Neutrophil (primary cell): ENCODE results near the gene PDLIM5.
"Not testable (repeated sequence)": the region's sequence is repeated elsewhere in the genome, so short reads cannot be mapped to it uniquely, and the experiment has no call there.

Experiments used
- H3K27ac ChIP-seq: fragments of 200-600 bp; sonication (generic); 2 replicates; pipeline ENCODE4 v1.5.1; 2016; ENCODE audit warnings: mild to moderate bottlenecking, moderate library complexity
- H3K27me3 ChIP-seq: fragments of 200-600 bp; sonication (generic); 2 replicates; pipeline ENCODE4 v1.6.0; 2016; ENCODE audit warnings: mild to moderate bottlenecking
- H3K36me3 ChIP-seq: fragments of 200-600 bp; sonication (generic); 2 replicates; pipeline ENCODE4 v1.5.1; 2017
- H3K4me1 ChIP-seq, 2 experiments: fragments of 200-600 bp in 1 of 2; sonication (generic) in 1 of 2; 1 replicate in 1 of 2; 2 replicates in 1 of 2; pipeline versions ENCODE4 v1.5.1 to v1.6.1; 2013 to 2016; ENCODE audit warnings: low read depth in 1 of 2, low read length in 1 of 2, mild to moderate bottlenecking in 1 of 2, moderate library complexity in 1 of 2; ENCODE audit not compliant: control insufficient read depth in 1 of 2, insufficient read depth in 1 of 2
- H3K4me3 ChIP-seq, 2 experiments: fragments of 200-600 bp in 1 of 2; sonication (generic) in 1 of 2; 1 replicate in 1 of 2; 2 replicates in 1 of 2; pipeline ENCODE4 v1.5.1; 2013 to 2016; ENCODE audit warnings: low read depth in 1 of 2, low read length in 1 of 2, mild to moderate bottlenecking in 1 of 2, moderate library complexity in 1 of 2
- H3K9me3 ChIP-seq: fragments of 200-600 bp; sonication (generic); 2 replicates; pipeline ENCODE4 v1.5.1; 2016
- CTCF ChIP-seq: fragments of 200-600 bp; sonication (generic); IDR thresholded peaks from 2 replicates; pipeline ENCODE4 v1.5.1; 2016; ENCODE audit warnings: antibody characterized with exemption

The PDLIM5 gene

GRCh38 chr4:94546949-94547348 is 95.2 kb downstream of the PDLIM5 start:
- H3K4me1 ChIP-seq: no peaks in the 10 kb centered on the region
- no peaks in the 10 kb centered on the region for H3K36me3 ChIP-seq
- H3K27ac ChIP-seq: no peak overlapping the region
- no peaks in the 10 kb centered on the region for H3K27me3 ChIP-seq
- no peak overlapping the region for H3K4me3 ChIP-seq
- no peaks in the 10 kb centered on the region for H3K9me3 ChIP-seq
- TF ChIP-seq CTCF: no peak

DNA sequence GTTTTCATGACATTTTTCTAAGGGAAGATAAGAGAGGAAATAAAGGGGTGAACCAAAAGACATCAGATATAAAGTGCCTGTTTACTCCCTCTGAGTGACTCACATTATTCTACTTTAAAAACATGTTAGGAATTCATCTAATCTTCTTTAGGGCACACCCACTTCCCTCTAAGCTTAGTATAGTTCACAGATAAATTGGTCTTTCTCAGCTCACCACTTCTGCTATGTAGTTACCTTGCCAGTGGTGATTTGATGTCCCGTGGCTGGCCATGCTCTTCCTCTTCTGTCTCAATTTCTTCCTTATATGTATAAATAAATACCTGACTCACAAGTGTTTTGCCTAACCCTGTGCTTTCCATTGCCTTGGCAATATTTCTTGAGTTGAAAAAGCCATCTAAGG is 96.8 kb downstream of the PDLIM5 start:
- no peak for TF ChIP-seq CTCF
- Histone ChIP-seq H3K4me3 (no peak overlapping the region), H3K27me3 (no peaks in the 10 kb centered on the region), H3K4me1 (no peaks in the 10 kb centered on the region), H3K36me3 (no peaks in the 10 kb centered on the region), H3K9me3 (no peaks in the 10 kb centered on the region), H3K27ac (no peak overlapping the region)

- Histone ChIP-seq H3K36me3 (no peaks in the 10 kb centered on the region), H3K4me1 (no peaks in the 10 kb centered on the region), H3K27me3 (no peaks in the 10 kb centered on the region), H3K27ac (no peak overlapping the region), H3K4me3 (no peak overlapping the region), H3K9me3 (no peaks in the 10 kb centered on the region)
- TF ChIP-seq CTCF: no peak
These were observed 98.6 kb downstream of the PDLIM5 start for GRCh38 chr4:94550352-94550751.

GRCh38 chr4:94550851-94551250 is 99.1 kb downstream of the PDLIM5 start:
- Histone ChIP-seq H3K9me3 (no peaks in the 10 kb centered on the region), H3K36me3 (no peaks in the 10 kb centered on the region), H3K27ac (no peak overlapping the region), H3K4me3 (no peak overlapping the region), H3K4me1 (no peaks in the 10 kb centered on the region), H3K27me3 (no peaks in the 10 kb centered on the region)
- TF ChIP-seq CTCF: no peak

DNA sequence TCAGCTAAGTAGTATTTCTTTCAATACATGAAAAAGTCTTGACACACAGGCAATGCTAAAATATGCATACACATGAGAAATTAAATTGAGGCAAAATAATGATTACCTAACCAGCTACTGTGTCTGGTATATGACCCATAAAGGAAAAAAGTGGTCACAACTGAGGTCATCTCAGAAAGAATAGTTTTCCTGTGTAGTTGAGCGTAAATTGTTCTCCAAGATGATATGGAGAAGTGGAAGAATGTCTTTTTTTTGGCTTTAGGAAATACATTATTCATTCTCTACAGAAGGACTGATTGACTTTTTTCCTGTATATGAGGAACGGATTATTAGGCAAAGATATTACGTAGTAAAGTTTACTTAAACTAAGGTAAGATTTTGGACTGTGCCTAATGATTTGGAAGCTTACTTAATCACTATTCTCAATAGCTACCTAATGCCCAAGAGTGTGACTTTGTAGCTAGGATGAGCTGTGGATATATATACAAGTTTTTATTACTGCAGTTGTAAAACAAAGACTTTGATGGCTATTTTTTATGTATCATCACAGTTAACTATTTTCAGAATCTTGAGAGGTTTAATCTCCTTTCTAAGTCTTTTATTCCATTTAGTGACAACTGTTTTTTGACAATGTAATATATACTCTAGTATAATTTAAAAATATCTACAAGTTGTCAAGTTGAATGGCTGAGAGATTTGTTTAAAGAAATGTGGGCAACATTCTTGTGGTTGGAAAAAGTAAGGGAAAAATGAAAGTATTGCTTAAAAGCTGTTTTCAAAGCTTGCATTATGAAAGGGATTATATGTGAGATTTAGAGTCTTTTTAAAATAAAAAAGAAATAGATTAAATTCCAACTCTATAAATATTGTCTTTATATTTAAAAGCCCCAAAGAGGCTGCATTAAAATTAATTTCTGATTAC is 100.2 kb downstream of the PDLIM5 start:
- TF ChIP-seq CTCF: no peak
- Histone ChIP-seq H3K27ac (no peak overlapping the region), H3K9me3 (no peaks in the 10 kb centered on the region), H3K4me3 (no peak overlapping the region), H3K36me3 (no peaks in the 10 kb centered on the region), H3K27me3 (no peaks in the 10 kb centered on the region), H3K4me1 (no peaks in the 10 kb centered on the region)

- H3K27ac ChIP-seq, H3K36me3 ChIP-seq, H3K4me3 ChIP-seq, H3K4me1 ChIP-seq, H3K27me3 ChIP-seq, H3K9me3 ChIP-seq: not testable (repeated sequence)
These were observed 104.3 kb downstream of the PDLIM5 start for GRCh38 chr4:94556047-94556446.

DNA sequence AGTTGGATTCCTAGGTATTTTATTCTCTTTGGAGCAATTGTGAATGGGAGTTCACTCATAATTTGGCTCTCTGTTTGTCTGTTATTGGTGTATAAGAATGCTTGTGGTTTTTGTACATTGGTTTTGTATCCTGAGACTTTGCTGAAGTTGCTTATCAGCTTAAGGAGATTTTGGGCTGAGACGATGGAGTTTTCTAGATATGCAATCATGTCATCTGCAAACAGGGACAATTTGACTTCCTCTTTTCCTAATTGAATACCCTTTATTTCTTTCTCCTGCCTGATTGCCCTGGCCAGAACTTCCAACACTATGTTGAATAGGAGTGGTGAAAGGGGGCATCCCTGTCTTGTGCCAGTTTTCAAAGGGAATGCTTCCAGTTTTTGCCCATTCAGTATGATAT is 105.9 kb downstream of the PDLIM5 start:
- not testable (repeated sequence) for H3K27ac ChIP-seq, H3K4me1 ChIP-seq, H3K4me3 ChIP-seq, H3K9me3 ChIP-seq, H3K27me3 ChIP-seq, H3K36me3 ChIP-seq
